Esophagus muscularis mucosa (tissue), 4 donors: ENCODE data around the gene PTTG1IP. TPM values are rescaled to one million over a fixed set of nuclear protein-coding genes. Genes with fewer than 3 reads are reported as not detected.

ENCODE experiments used
- DNase-seq: peaks from one replicate; pipeline ENCODE4 v3.0.0-alpha.2; 2017; ENCODE audit errors: extremely low spot score
- H3K27ac ChIP-seq, 4 donors: fragments of 200-600 bp; sonication (generic); replicated peaks in 1 of 4; 1 replicate in 3 of 4; 2 replicates in 1 of 4; pipeline ENCODE4 v1.5.1; 2016 to 2019; ENCODE audit warnings: mild to moderate bottlenecking in 1 of 4
- H3K27me3 ChIP-seq, 4 donors: fragments of 200-600 bp; sonication (generic); one replicate each; pipeline versions ENCODE4 v1.5.1 to v1.6.0; 2016 to 2019
- H3K36me3 ChIP-seq, 4 donors: fragments of 200-600 bp; sonication (generic); one replicate each; pipeline ENCODE4 v1.5.1; 2016 to 2019
- H3K4me1 ChIP-seq, 4 donors: fragments of 200-600 bp; sonication (generic); one replicate each; pipeline ENCODE4 v1.5.1; 2016 to 2019
- H3K4me3 ChIP-seq, 4 donors: fragments of 200-600 bp; sonication (generic); 1 replicate in 2 of 4; 2 replicates in 2 of 4; pipeline ENCODE4 v1.5.1; 2016 to 2019; ENCODE audit warnings: mild to moderate bottlenecking in 4 of 4, moderate library complexity in 1 of 4
- H3K9me3 ChIP-seq, 4 donors: fragments of 200-600 bp; sonication (generic); 1 replicate in 3 of 4; 2 replicates in 1 of 4; pipeline ENCODE4 v1.5.1; 2016 to 2019
- EP300 ChIP-seq: sonication (generic); formaldehyde crosslinking; IDR thresholded peaks from one replicate; pipeline ENCODE4 v1.6.1; 2017; ENCODE audit warnings: antibody characterized with exemption
- POLR2A ChIP-seq: fragments of 450-650 bp; IDR thresholded peaks from one replicate; pipeline ENCODE4 v1.6.1; 2017; ENCODE audit warnings: antibody characterized with exemption, moderate library complexity, mild to moderate bottlenecking, low read depth
- POLR2AphosphoS5 ChIP-seq, 2 donors: sonication (generic); formaldehyde crosslinking; IDR thresholded peaks; one replicate each; pipeline ENCODE4 v1.6.1; 2017; ENCODE audit warnings: antibody characterized with exemption in 2 of 2
- WGBS: methylation state at CpG from one replicate; pipeline ENCODE4 v1.1.5; 2018; 5-methylcytosine and 5-hydroxymethylcytosine counted together
- intact Hi-C: fragments of 100-400 bp; cut with DNase I; formaldehyde crosslinking; loops from one replicate; pipeline ENCODE4 v1.15.1; 2023
- total RNA-seq, 4 donors: library from RNA; depleted of rRNA; stranded (reverse); fragments of >200 nt; gene quantifications; one replicate each; pipeline versions ENCODE4 v1.1.0 to v1.2.1, GENCODE V29; 2016
- TF ChIP-seq, protein P1 (sequence below), 3 experiments: fragments of 200-600 bp in 2 of 3; fragments of 450-650 bp in 1 of 3; sonication (generic) in 2 of 3; IDR thresholded peaks; one replicate each; pipeline ENCODE4 v1.5.1; 2017 to 2019; ENCODE audit warnings: antibody characterized with exemption in 3 of 3, mild to moderate bottlenecking in 2 of 3, moderate library complexity in 1 of 3

The PTTG1IP gene
- total RNA-seq, 4 donors from 2014 or later, result 222 to 382 (median 302) TPM

- TF ChIP-seq POLR2AphosphoS5 (IDR thresholded peaks at IDR 0.05), result peak in 1 of 2 donors; percentile 51
- TF ChIP-seq EP300, result no peak
Measured at GRCh38 chr21:44871576-44872269, 1.8 kb downstream of the PTTG1IP start.

DNA sequence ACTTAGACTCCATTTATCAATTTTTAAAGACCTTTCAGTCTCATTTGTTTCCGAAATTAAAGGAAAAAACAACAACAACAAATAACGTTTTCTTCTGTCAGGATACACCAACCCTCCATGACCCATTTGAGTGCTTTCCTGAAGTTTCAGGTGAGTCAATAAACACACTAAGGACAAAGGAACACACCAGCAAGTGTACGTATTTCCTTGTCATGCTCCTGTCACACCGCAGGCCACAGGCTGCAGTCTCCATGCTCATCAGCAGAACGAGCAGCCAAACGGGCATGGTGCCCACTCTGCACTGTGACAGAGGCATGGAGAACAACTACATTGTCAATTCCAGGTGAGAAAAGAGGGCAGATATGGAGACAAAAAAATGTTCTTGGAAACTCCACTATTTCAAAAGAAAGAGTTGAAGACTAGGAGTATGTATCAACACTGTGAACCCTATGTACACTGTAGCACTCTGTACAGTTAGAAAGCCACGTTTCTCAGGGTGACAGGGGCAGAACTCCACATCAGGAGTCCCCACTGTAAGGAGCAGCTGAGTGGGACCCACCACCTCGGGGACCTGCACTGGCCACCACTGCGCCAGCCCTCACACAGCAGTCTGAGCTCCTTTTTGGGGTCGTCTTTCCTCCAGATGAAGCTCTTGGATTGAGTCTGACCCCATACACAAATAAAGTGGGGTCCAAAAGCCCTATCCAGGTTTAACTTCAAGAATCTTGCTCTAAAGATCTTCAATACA lies 2.6 kb downstream of the PTTG1IP start:
- intact Hi-C loops, result loop anchor here (5.0 kb wide), 1 partner anchor 54 kb away; the partner anchor contains the start of gene SUMO3
- no peak for DNase-seq
- no peaks in the 10 kb centered on the region for H3K27me3 ChIP-seq
- peak overlapping the region; percentile 84 to 99 (median 96) for H3K4me3 ChIP-seq
- peak overlapping the region; percentile 96 to 98 (median 97) for H3K27ac ChIP-seq
- H3K9me3 ChIP-seq, result no peaks in the 10 kb centered on the region
- H3K36me3 ChIP-seq, result no peaks in the 10 kb centered on the region
- peaks cover 72 to 88% (median 85%) of the 10 kb centered on the region in 4 donors for H3K4me1 ChIP-seq
- WGBS, result 45% methylated on average over 10 of the region's 10 CpGs
- TF ChIP-seq POLR2AphosphoS5 (IDR thresholded peaks at IDR 0.05) (peak in 1 of 2 donors; percentile 48), EP300 (no peak)

More at GRCh38 chr21:44871576-44872269, 1.8 kb downstream of the PTTG1IP start:
- peaks cover 67 to 85% (median 79%) of the 10 kb centered on the region in 4 donors for H3K4me1 ChIP-seq
- intact Hi-C loops, result loop anchor here (5.0 kb wide), 1 partner anchor 54 kb away; the partner anchor contains the start of gene SUMO3
- H3K9me3 ChIP-seq, result no peaks in the 10 kb centered on the region
- peak overlapping the region; percentile 96 to 98 (median 97) for H3K27ac ChIP-seq
- WGBS, result 17% methylated on average over 13 of the region's 14 CpGs
- DNase-seq, result no peak
- H3K36me3 ChIP-seq, result no peaks in the 10 kb centered on the region
- peak overlapping the region; percentile 84 to 99 (median 96) for H3K4me3 ChIP-seq
- no peaks in the 10 kb centered on the region for H3K27me3 ChIP-seq

DNA sequence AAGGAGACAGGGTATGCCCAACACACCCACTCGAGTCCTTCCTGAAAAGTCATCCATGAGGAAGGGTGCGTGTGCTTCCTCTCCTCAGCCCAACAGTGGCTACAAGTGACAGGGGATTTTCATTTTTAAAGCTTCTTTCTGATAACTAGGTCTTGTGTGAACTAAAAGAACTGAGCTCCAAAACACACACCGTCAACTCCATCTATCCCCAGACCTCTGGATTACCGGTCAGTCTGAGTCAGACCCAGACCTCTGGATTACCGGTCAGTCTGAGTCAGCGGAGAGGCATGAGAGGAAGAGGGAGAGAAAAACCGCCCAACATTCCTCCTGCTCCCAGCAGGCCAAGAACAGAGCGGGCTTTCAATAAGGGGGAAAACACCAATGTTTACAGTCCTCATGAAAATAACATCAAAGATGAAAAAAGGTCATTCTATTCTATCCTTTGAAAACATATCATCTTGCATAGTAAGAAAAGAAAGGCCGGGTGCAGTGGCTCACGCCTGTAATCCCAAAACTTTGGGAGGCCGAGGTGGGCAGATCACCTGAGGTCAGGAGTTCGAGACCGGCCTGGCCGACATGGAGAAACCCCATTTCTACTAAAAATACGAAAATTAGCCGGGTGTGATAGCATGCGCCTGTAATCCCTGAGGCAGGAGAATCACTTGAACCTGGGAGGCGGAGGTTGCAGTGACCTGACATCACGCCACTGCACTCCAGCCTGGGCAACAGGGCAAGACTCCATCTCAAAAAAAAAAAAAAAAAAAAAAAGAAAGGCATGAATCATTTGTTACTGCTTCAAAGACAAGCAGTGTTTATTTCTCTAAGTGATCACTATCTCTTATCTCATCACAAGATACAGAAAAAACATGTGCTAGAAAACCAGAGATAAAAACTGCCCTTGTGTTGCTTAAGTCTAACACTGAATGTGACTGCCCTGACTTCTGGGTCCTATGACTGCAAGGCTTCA lies 3.4 kb downstream of the PTTG1IP start:
- intact Hi-C loops, result loop anchor here (5.0 kb wide), 1 partner anchor 53 kb away; the partner anchor contains the start of gene SUMO3
- Histone ChIP-seq H3K36me3 (peaks cover 0 to 7% (median 6%) of the 10 kb centered on the region in 4 donors), H3K4me1 (peaks cover 73 to 88% (median 85%) of the 10 kb centered on the region in 4 donors), H3K9me3 (no peaks in the 10 kb centered on the region), H3K27me3 (no peaks in the 10 kb centered on the region), H3K4me3 (peak overlapping the region; percentile 28 to 99 (median 90)), H3K27ac (peak overlapping the region; percentile 96 to 98 (median 97))
- 30% methylated on average over 19 of the region's 19 CpGs for WGBS
- TF ChIP-seq, protein P1, sequence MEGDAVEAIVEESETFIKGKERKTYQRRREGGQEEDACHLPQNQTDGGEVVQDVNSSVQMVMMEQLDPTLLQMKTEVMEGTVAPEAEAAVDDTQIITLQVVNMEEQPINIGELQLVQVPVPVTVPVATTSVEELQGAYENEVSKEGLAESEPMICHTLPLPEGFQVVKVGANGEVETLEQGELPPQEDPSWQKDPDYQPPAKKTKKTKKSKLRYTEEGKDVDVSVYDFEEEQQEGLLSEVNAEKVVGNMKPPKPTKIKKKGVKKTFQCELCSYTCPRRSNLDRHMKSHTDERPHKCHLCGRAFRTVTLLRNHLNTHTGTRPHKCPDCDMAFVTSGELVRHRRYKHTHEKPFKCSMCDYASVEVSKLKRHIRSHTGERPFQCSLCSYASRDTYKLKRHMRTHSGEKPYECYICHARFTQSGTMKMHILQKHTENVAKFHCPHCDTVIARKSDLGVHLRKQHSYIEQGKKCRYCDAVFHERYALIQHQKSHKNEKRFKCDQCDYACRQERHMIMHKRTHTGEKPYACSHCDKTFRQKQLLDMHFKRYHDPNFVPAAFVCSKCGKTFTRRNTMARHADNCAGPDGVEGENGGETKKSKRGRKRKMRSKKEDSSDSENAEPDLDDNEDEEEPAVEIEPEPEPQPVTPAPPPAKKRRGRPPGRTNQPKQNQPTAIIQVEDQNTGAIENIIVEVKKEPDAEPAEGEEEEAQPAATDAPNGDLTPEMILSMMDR (IDR thresholded peaks at IDR 0.05), result no peak
- no peak for TF ChIP-seq EP300
- peak in 1 of 2 donors; percentile 81 for TF ChIP-seq POLR2AphosphoS5 (IDR thresholded peaks at IDR 0.05)
- TF ChIP-seq POLR2A, result no peak
- DNase-seq, result no peak

- no peaks in the 10 kb centered on the region for H3K27me3 ChIP-seq
- no peak overlapping the region for H3K4me3 ChIP-seq
- H3K4me1 ChIP-seq, result peaks cover 64 to 88% (median 78%) of the 10 kb centered on the region in 4 donors
- TF ChIP-seq, protein P1 (IDR thresholded peaks at IDR 0.05), result no peak
- TF ChIP-seq EP300, result no peak
- TF ChIP-seq POLR2AphosphoS5 (IDR thresholded peaks at IDR 0.05), result no peak
- TF ChIP-seq POLR2A, result no peak
- no peaks in the 10 kb centered on the region for H3K9me3 ChIP-seq
- no peak for DNase-seq
- WGBS, result 83% methylated on average over 7 of the region's 7 CpGs
- peak overlapping the region; percentile 96 to 98 (median 97) for H3K27ac ChIP-seq
- intact Hi-C loops, result no loop called here
- H3K36me3 ChIP-seq, result peaks cover 4 to 20% (median 19%) of the 10 kb centered on the region in 4 donors
Measured at GRCh38 chr21:44868707-44869106, 4.8 kb downstream of the PTTG1IP start.

- peaks cover 7 to 26% (median 25%) of the 10 kb centered on the region in 4 donors for H3K36me3 ChIP-seq
- H3K27ac ChIP-seq, result peak overlapping the region; percentile 96 to 98 (median 97)
- no peaks in the 10 kb centered on the region for H3K9me3 ChIP-seq
- peaks cover 64 to 93% (median 81%) of the 10 kb centered on the region in 4 donors for H3K4me1 ChIP-seq
- intact Hi-C loops, result no loop called here
- no peaks in the 10 kb centered on the region for H3K27me3 ChIP-seq
- WGBS, result 54% methylated on average over 12 of the region's 12 CpGs
- no peak overlapping the region for H3K4me3 ChIP-seq
- TF ChIP-seq, protein P1 (IDR thresholded peaks at IDR 0.05), result no peak
- peak in 1 of 2 donors; percentile 16 for TF ChIP-seq POLR2AphosphoS5 (IDR thresholded peaks at IDR 0.05)
- no peak for DNase-seq
Measured at GRCh38 chr21:44867999-44868700, 5.3 kb downstream of the PTTG1IP start.
